ACHN (cell line): ENCODE measurements around the gene PIGC.
"Not testable (repeated sequence)": the region's sequence is repeated elsewhere in the genome, so short reads cannot be mapped to it uniquely, and the experiment has no call there.

Experiments used
- DNase-seq: peaks from one replicate; pipeline ENCODE4 v3.0.0-alpha.2; 2015
- in situ Hi-C: cut with HindIII; loops from 2 replicates; pipeline ENCODE4 v1.10.0; 2017; ENCODE audit warnings: low sequenced_read_pairs, low pct_ligation_motif_present, low pct_unique_long_range_greater_than_20kb

Gene PIGC

GRCh38 chr1:172446547-172446946 lies 2.7 kb upstream of the PIGC start:
- in situ Hi-C loops: no loop called here

GRCh38 chr1:172442843-172443565 lies 865 bp downstream of the PIGC start:
- in situ Hi-C loops: no loop called here
- DNase-seq: no peak

More at GRCh38 chr1:172446547-172446946, 2.7 kb upstream of the PIGC start:
- DNase-seq: no peak

- in situ Hi-C loops: no loop called here
- DNase-seq: no peak
Observed at GRCh38 chr1:172442404-172442803, 1.5 kb downstream of the PIGC start.

GRCh38 chr1:172437183-172437582 lies 6.7 kb downstream of the PIGC start:
- DNase-seq, in situ Hi-C loops: not testable (repeated sequence)

- in situ Hi-C loops: no loop called here
- DNase-seq: no peak
Observed at GRCh38 chr1:172431721-172432192, 12.1 kb downstream of the PIGC start.

- in situ Hi-C loops: no loop called here
- no peak for DNase-seq
Observed at GRCh38 chr1:172431204-172431603, 12.7 kb downstream of the PIGC start.

GRCh38 chr1:172430128-172430454 lies 13.8 kb downstream of the PIGC start:
- in situ Hi-C loops: no loop called here
- no peak for DNase-seq

GRCh38 chr1:172429331-172430127 lies 14.3 kb downstream of the PIGC start:
- in situ Hi-C loops: no loop called here
- DNase-seq: peak; percentile 82

- no peak for DNase-seq
- in situ Hi-C loops: no loop called here
Observed at GRCh38 chr1:172427191-172427590, 16.7 kb downstream of the PIGC start.

- in situ Hi-C loops: no loop called here
Observed at GRCh38 chr1:172425339-172425738, 18.5 kb downstream of the PIGC start.

GRCh38 chr1:172423336-172423735 lies 20.5 kb downstream of the PIGC start:
- in situ Hi-C loops: loop anchor here (25.0 kb wide), 1 partner anchor 436 kb away; no protein-coding TSS in a partner anchor
- no peak for DNase-seq

More at GRCh38 chr1:172425339-172425738, 18.5 kb downstream of the PIGC start:
- no peak for DNase-seq

- DNase-seq: no peak
- in situ Hi-C loops: loop anchor here (25.0 kb wide), 1 partner anchor 435 kb away; no protein-coding TSS in a partner anchor
Observed at GRCh38 chr1:172421974-172422604, 21.8 kb downstream of the PIGC start.

- no peak for DNase-seq
- in situ Hi-C loops: loop anchor here (25.0 kb wide), 1 partner anchor 433 kb away; no protein-coding TSS in a partner anchor
Observed at GRCh38 chr1:172420385-172420784, 23.5 kb downstream of the PIGC start, which contains the start of gene C1orf105. Gene C1orf105 (plus strand): TSS chr1:172420685. CDS start chr1:172420886, 201 bp downstream.

GRCh38 chr1:172417557-172417956 lies 26.3 kb downstream of the PIGC start:
- in situ Hi-C loops: loop anchor here (25.0 kb wide), 1 partner anchor 430 kb away; no protein-coding TSS in a partner anchor
- peak; percentile 39 for DNase-seq

- no peak for DNase-seq
- in situ Hi-C loops: loop anchor here (25.0 kb wide), 1 partner anchor 429 kb away; no protein-coding TSS in a partner anchor
Observed at GRCh38 chr1:172416496-172417035, 27.3 kb downstream of the PIGC start.

GRCh38 chr1:172414331-172414730 lies 29.5 kb downstream of the PIGC start:
- in situ Hi-C loops: loop anchor here (25.0 kb wide), 1 partner anchor 427 kb away; no protein-coding TSS in a partner anchor
- DNase-seq: no peak

- DNase-seq: no peak
- in situ Hi-C loops: loop anchor here (25.0 kb wide), 1 partner anchor 425 kb away; no protein-coding TSS in a partner anchor
Observed at GRCh38 chr1:172411791-172412338, 32.0 kb downstream of the PIGC start.

GRCh38 chr1:172410027-172410426 lies 33.8 kb downstream of the PIGC start:
- in situ Hi-C loops: loop anchor here (25.0 kb wide), 1 partner anchor 423 kb away; no protein-coding TSS in a partner anchor

More at GRCh38 chr1:172410027-172410426, 33.8 kb downstream of the PIGC start:
- no peak for DNase-seq
